Measurements from ENCODE around the gene GRID1.
A peak's percentile ranks its signal among the peaks of the same experiment; 100 is the strongest.
"Not testable (repeated sequence)": the region's sequence is repeated elsewhere in the genome, so short reads cannot be mapped to it uniquely, and the experiment has no call there.

The GRID1 gene

GRCh38 chr10:86392723-86393094, 26.1 kb upstream of the GRID1 start:
- no peak for DNase-seq (ENCODE audit: low read depth in 1 of 2, low spot score in 1 of 2)

GRCh38 chr10:86391986-86392722, 25.6 kb upstream of the GRID1 start:
- DNase-seq (ENCODE audit: low read depth in 1 of 2, low spot score in 1 of 2) = no peak

GRCh38 chr10:86391236-86391840, 24.7 kb upstream of the GRID1 start:
- no peak for DNase-seq (ENCODE audit: low read depth in 1 of 2, low spot score in 1 of 2)

- DNase-seq (ENCODE audit: low read depth in 1 of 2, low spot score in 1 of 2) = no peak
These were observed 23.9 kb upstream of the GRID1 start for GRCh38 chr10:86390337-86391120.

- DNase-seq (ENCODE audit: low read depth in 1 of 2, low spot score in 1 of 2) = no peak
These were observed 23.0 kb upstream of the GRID1 start for GRCh38 chr10:86389441-86390193.

GRCh38 chr10:86389109-86389440, 22.5 kb upstream of the GRID1 start:
- not testable (repeated sequence) for DNase-seq (ENCODE audit: low read depth in 1 of 2, low spot score in 1 of 2)

GRCh38 chr10:86388119-86388704, 21.6 kb upstream of the GRID1 start:
- DNase-seq (ENCODE audit: low read depth in 1 of 2, low spot score in 1 of 2) = no peak

- DNase-seq (ENCODE audit: low read depth in 1 of 2, low spot score in 1 of 2) = no peak
These were observed 20.7 kb upstream of the GRID1 start for GRCh38 chr10:86387178-86387794.

- DNase-seq (ENCODE audit: low read depth in 1 of 2, low spot score in 1 of 2) = no peak
These were observed 19.2 kb upstream of the GRID1 start for GRCh38 chr10:86385806-86386205.

GRCh38 chr10:86377797-86378146, 11.2 kb upstream of the GRID1 start:
- DNase-seq (ENCODE audit: low read depth in 1 of 2, low spot score in 1 of 2) = no peak

GRCh38 chr10:86376852-86377796, 10.5 kb upstream of the GRID1 start:
- peak; percentile 69 to 87 for DNase-seq (ENCODE audit: low read depth in 1 of 2, low spot score in 1 of 2)

- DNase-seq (ENCODE audit: low read depth in 1 of 2, low spot score in 1 of 2) = no peak
These were observed 9.8 kb upstream of the GRID1 start for GRCh38 chr10:86376403-86376802.

GRCh38 chr10:86375204-86375603, 8.6 kb upstream of the GRID1 start:
- DNase-seq (ENCODE audit: low read depth in 1 of 2, low spot score in 1 of 2) = no peak

GRCh38 chr10:86374664-86375063, 8.1 kb upstream of the GRID1 start:
- no peak for DNase-seq (ENCODE audit: low read depth in 1 of 2, low spot score in 1 of 2)

GRCh38 chr10:86373828-86374227, 7.2 kb upstream of the GRID1 start:
- no peak for DNase-seq (ENCODE audit: low read depth in 1 of 2, low spot score in 1 of 2)

GRCh38 chr10:86373251-86373650, 6.7 kb upstream of the GRID1 start:
- DNase-seq (ENCODE audit: low read depth in 1 of 2, low spot score in 1 of 2) = no peak

- no peak for DNase-seq (ENCODE audit: low read depth in 1 of 2, low spot score in 1 of 2)
These were observed 6.2 kb upstream of the GRID1 start for GRCh38 chr10:86372784-86373239.

GRCh38 chr10:86372119-86372783, 5.7 kb upstream of the GRID1 start:
- no peak for DNase-seq (ENCODE audit: low read depth in 1 of 2, low spot score in 1 of 2)

GRCh38 chr10:86371691-86372090, 5.1 kb upstream of the GRID1 start:
- DNase-seq (ENCODE audit: low read depth in 1 of 2, low spot score in 1 of 2) = no peak
